BJ (cell line): ENCODE results near the gene RFTN1. TPM values are rescaled to one million over a fixed set of nuclear protein-coding genes. Genes with fewer than 3 reads are reported as not detected.

Source experiments
- CTCF ChIA-PET: fragments of 350-600 bp; formaldehyde crosslinking; extraction: SDS; loops from one replicate; lab custom pipeline; 2021; ENCODE audit warnings: antibody characterized with exemption, inconsistent platforms; lab: Yijun Ruan, JAX
- POLR2A ChIA-PET: fragments of 300-600 bp; sonication (Branson Sonifier 250); formaldehyde crosslinking; extraction: SDS; loops from one replicate; lab custom pipeline; 2021; ENCODE audit warnings: antibody characterized with exemption; lab: Charles Lee
- DNase-seq: peaks from one replicate; pipeline ENCODE4 v3.0.0-alpha.2; 2011; ENCODE audit warnings: low read depth
- H3K27me3 ChIP-seq: 2 replicates; pipeline ENCODE4 v1.6.0; 2011; ENCODE audit warnings: low read length; ENCODE audit not compliant: control insufficient read depth, insufficient read depth
- H3K36me3 ChIP-seq: 2 replicates; pipeline ENCODE4 v1.5.1; 2011; ENCODE audit warnings: low read length; ENCODE audit not compliant: control insufficient read depth, insufficient read depth
- H3K4me3 ChIP-seq: 2 replicates; pipeline ENCODE4 v1.5.1; 2011; ENCODE audit warnings: low read depth, mild to moderate bottlenecking, control low read depth, low read length
- CTCF ChIP-seq: IDR thresholded peaks from 2 replicates; pipeline ENCODE4 v1.5.1; 2011; ENCODE audit warnings: low read depth, mild to moderate bottlenecking, control low read depth, inconsistent platforms, low read length, moderate library complexity; ENCODE audit not compliant: insufficient read depth
- polyA plus RNA-seq: library from polyadenylated mRNA; depleted of rRNA; stranded (reverse); fragments of >200 nt; gene quantifications from 2 replicates; pipeline ENCODE4 v1.2.3, GENCODE V29; 2011

RFTN1 gene
- polyA plus RNA-seq, 1 experiment, result 49.0 TPM

- DNase-seq, result no peak
- no peak for TF ChIP-seq CTCF
- Histone ChIP-seq H3K36me3 (no peaks in the 10 kb centered on the region; the same call in 1 of the 2 replicates), H3K27me3 (no peaks in the 10 kb centered on the region), H3K4me3 (no peak overlapping the region)
- ChIA-PET CTCF (no interaction called here), POLR2A (no interaction called here)
These were observed 130.7 kb downstream of the RFTN1 start for GRCh38 chr3:16382845-16383244.

- Histone ChIP-seq H3K27me3 (no peaks in the 10 kb centered on the region), H3K36me3 (no peaks in the 10 kb centered on the region; the same call in 1 of the 2 replicates), H3K4me3 (no peak overlapping the region)
- ChIA-PET POLR2A (no interaction called here), CTCF (no interaction called here)
- DNase-seq, result no peak
- TF ChIP-seq CTCF, result no peak
These were observed 132.1 kb downstream of the RFTN1 start for GRCh38 chr3:16381426-16381825.

GRCh38 chr3:16380421-16380820 lies 133.1 kb downstream of the RFTN1 start:
- Histone ChIP-seq H3K27me3 (no peaks in the 10 kb centered on the region), H3K4me3 (no peak overlapping the region), H3K36me3 (no peaks in the 10 kb centered on the region; the same call in none of the 2 replicates)
- POLR2A ChIA-PET, result no interaction called here
- DNase-seq, result no peak
- CTCF ChIA-PET, result no interaction called here
- TF ChIP-seq CTCF, result no peak

- no peaks in the 10 kb centered on the region for H3K27me3 ChIP-seq
- ChIA-PET CTCF (interaction anchor here (0.5 to 1.0 kb wide), 2 partner anchors 10 to 132 kb away, joined by 3 to 4 read pairs; no protein-coding TSS in a partner anchor), POLR2A (no interaction called here)
- no peak for DNase-seq
- no peak overlapping the region for H3K4me3 ChIP-seq
- no peaks in the 10 kb centered on the region; the same call in none of the 2 replicates for H3K36me3 ChIP-seq
- no peak for TF ChIP-seq CTCF
These were observed 133.7 kb downstream of the RFTN1 start for GRCh38 chr3:16379838-16380237.

- Histone ChIP-seq H3K36me3 (no peaks in the 10 kb centered on the region; the same call in none of the 2 replicates), H3K4me3 (no peak overlapping the region), H3K27me3 (no peaks in the 10 kb centered on the region)
- DNase-seq, result peak; percentile 20
- ChIA-PET POLR2A (no interaction called here), CTCF (interaction anchor here (1.0 to 1.1 kb wide), 2 partner anchors 10 kb away, joined by 3 to 4 read pairs; no protein-coding TSS in a partner anchor)
- TF ChIP-seq CTCF, result no peak
These were observed 134.6 kb downstream of the RFTN1 start for GRCh38 chr3:16378920-16379319.
